ENCODE data around the gene MAP7. TPM values are rescaled to one million over a fixed set of nuclear protein-coding genes. Genes with fewer than 3 reads are reported as not detected.

The MAP7 gene
- total and polyA plus RNA-seq, 9 of the 15 experiments (the other 6 are each of a cell fraction or from before 2014, with no cell fraction given) = 0.76 to 7.7 (median 3.9) TPM

DNA sequence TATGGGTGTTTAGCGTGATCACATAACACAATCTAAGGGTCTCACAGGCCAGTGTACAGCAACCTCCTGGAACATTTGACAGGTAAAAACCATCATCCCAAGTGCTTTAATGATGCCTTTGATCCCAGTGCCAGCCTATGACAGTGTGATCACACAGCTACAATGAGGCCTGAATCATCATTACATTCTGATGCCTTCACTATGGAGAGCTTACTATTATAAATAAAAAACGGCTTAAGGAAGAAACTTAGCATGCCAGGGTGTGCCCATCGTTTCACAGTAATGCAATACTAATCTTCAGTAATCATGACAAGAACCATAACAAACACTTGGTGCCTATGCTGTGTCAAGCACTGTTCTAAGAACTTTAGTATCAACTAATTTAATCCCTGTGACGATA lies 11.4 kb downstream of the MAP7 start:
- Histone ChIP-seq H3K27ac (ENCODE audit: extremely low read depth, low read depth, low read length) (no peak overlapping the region), H3K79me2 (ENCODE audit: control insufficient read depth, insufficient read depth, low read length) (no peaks in the 10 kb centered on the region), H3K9ac (ENCODE audit: insufficient read depth in 1 of 2, low read depth in 2 of 2, low read length in 2 of 2) (no peak overlapping the region), H3K4me3 (no peak overlapping the region), H2AFZ (ENCODE audit: low read depth, low read length) (no peak overlapping the region), H3K9me3 (replicated peaks; ENCODE audit: control insufficient read depth, insufficient read depth, low read depth, low read length) (no peaks in the 10 kb centered on the region), H3K27me3 (ENCODE audit: control insufficient read depth in 2 of 2, insufficient read depth in 2 of 2, low read length in 2 of 2) (peaks cover 0 to 8% of the 10 kb centered on the region in 2 experiments; a peak in 2 of 5 replicates), H3K36me3 (ENCODE audit: control insufficient read depth, insufficient read depth, low read length) (no peaks in the 10 kb centered on the region), H3K9me1 (ENCODE audit: control insufficient read depth, insufficient read depth, low read length) (no peaks in the 10 kb centered on the region), H3K4me1 (replicated peaks in 1 of 2; ENCODE audit: control insufficient read depth in 2 of 2, insufficient read depth in 2 of 2, low read length in 2 of 2) (no peaks in the 10 kb centered on the region), H4K20me1 (replicated peaks; ENCODE audit: control insufficient read depth, insufficient read depth, low read length) (no peaks in the 10 kb centered on the region), H3K4me2 (ENCODE audit: insufficient read depth, low read length) (no peak overlapping the region)
- WGBS (ENCODE audit: insufficient coverage, low coverage, missing lambda C conversion rate) = 14% methylated on average over 4 of the region's 4 CpGs
- FAIRE-seq (no peak), ATAC-seq (no peak), DNase-seq (ENCODE audit: extremely low read depth in 1 of 4, low spot score in 3 of 4) (no peak)
- no TSS peak for BruUV-seq (replicated peaks)
- intact Hi-C loops (cut with micrococcal nuclease) = no loop called here
- in situ Hi-C loops (cut with MboI) = loop anchor here (25.0 kb wide), 1 partner anchor 202 kb away; no protein-coding TSS in a partner anchor
- no peak for TF ChIP-seq ZNF124 (CRISPR knock-in tag; IDR thresholded peaks at IDR 0.05)
- CTCF ChIA-PET (ENCODE audit: low intra/inter-chr PET ratio) = no interaction called here
- POLR2A ChIA-PET = interaction anchor here (1.8 kb wide), 1 partner anchor 11 kb away, joined by 5 read pairs; no protein-coding TSS in a partner anchor

DNA sequence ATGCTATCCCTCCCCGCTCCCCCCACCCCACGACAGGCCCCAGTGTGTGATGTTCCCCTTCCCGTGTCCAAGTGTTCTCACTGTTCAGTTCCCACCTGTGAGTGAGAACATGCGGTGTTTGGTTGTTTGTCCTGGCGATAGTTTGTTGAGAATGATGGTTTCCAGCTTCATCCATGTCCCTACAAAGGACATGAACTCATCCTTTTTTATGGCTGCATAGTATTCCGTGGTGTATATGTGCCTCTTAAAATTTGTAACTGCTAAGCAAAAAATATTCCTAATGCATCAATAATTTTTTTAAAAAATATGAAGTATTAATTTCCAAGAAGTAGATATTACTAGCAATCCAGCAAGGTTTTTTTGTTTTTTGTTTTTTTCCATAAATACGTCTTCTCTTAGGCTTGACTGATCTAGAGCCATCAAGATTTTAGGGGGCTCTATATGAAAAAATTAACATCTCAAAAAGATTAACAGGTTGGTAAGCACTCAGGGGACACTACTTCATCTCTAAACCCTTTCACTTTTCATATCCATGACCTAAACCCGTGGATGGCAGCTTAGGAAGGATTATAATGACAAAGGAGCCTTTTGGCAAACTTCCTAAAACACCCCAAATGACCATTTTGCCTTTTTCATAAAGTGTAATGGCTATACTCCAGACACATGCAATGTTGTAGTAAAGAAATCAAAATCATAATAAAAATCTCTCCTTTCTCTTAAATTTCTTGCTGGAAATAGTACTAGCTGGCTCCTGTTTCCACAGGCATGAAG lies 14.2 kb downstream of the MAP7 start:
- Histone ChIP-seq H3K9me1 (ENCODE audit: control insufficient read depth, insufficient read depth, low read length) (no peaks in the 10 kb centered on the region), H3K4me3 (no peak overlapping the region), H3K9me3 (replicated peaks; ENCODE audit: control insufficient read depth, insufficient read depth, low read depth, low read length) (no peaks in the 10 kb centered on the region), H3K27ac (ENCODE audit: extremely low read depth, low read depth, low read length) (no peak overlapping the region), H3K27me3 (ENCODE audit: control insufficient read depth in 2 of 2, insufficient read depth in 2 of 2, low read length in 2 of 2) (peaks cover 10 to 19% of the 10 kb centered on the region in 2 experiments; a peak in 4 of 5 replicates), H3K9ac (ENCODE audit: insufficient read depth in 1 of 2, low read depth in 2 of 2, low read length in 2 of 2) (no peak overlapping the region), H3K4me2 (ENCODE audit: insufficient read depth, low read length) (no peak overlapping the region), H2AFZ (ENCODE audit: low read depth, low read length) (no peak overlapping the region), H3K79me2 (ENCODE audit: control insufficient read depth, insufficient read depth, low read length) (no peaks in the 10 kb centered on the region), H3K36me3 (ENCODE audit: control insufficient read depth, insufficient read depth, low read length) (no peaks in the 10 kb centered on the region), H3K4me1 (replicated peaks in 1 of 2; ENCODE audit: control insufficient read depth in 2 of 2, insufficient read depth in 2 of 2, low read length in 2 of 2) (no peaks in the 10 kb centered on the region), H4K20me1 (replicated peaks; ENCODE audit: control insufficient read depth, insufficient read depth, low read length) (no peaks in the 10 kb centered on the region)
- no peak for FAIRE-seq
- TF ChIP-seq ZNF146 (CRISPR knock-in tag; IDR thresholded peaks at IDR 0.05; ENCODE audit: unreplicated experiment) = peak; percentile 92
- peak; percentile 43 for TF ChIP-seq RBM25 (IDR thresholded peaks at IDR 0.05; ENCODE audit: low read depth, low read length, severe bottlenecking)
- TF ChIP-seq, protein P1, sequence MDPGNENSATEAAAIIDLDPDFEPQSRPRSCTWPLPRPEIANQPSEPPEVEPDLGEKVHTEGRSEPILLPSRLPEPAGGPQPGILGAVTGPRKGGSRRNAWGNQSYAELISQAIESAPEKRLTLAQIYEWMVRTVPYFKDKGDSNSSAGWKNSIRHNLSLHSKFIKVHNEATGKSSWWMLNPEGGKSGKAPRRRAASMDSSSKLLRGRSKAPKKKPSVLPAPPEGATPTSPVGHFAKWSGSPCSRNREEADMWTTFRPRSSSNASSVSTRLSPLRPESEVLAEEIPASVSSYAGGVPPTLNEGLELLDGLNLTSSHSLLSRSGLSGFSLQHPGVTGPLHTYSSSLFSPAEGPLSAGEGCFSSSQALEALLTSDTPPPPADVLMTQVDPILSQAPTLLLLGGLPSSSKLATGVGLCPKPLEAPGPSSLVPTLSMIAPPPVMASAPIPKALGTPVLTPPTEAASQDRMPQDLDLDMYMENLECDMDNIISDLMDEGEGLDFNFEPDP (CRISPR knock-in tag; IDR thresholded peaks at IDR 0.05) = no peak
- no peak for TF ChIP-seq ZNF174 (CRISPR knock-in tag; IDR thresholded peaks at IDR 0.05)
- no peak for TF ChIP-seq ZNF780A (CRISPR knock-in tag; IDR thresholded peaks at IDR 0.05)
- intact Hi-C loops (cut with micrococcal nuclease) (no loop called here), in situ Hi-C loops (cut with MboI) (loop anchor here (25.0 kb wide), 1 partner anchor 199 kb away; no protein-coding TSS in a partner anchor)
- no TSS peak for BruUV-seq (replicated peaks)
- ChIA-PET POLR2A (interaction anchor here (1.2 kb wide), 1 partner anchor 13 kb away, joined by 3 read pairs; no protein-coding TSS in a partner anchor), CTCF (ENCODE audit: low intra/inter-chr PET ratio) (interaction anchor here (0.7 kb wide), 1 partner anchor 11 kb away, joined by 3 read pairs; no protein-coding TSS in a partner anchor)
- no peak for ATAC-seq
- DNase-seq (ENCODE audit: extremely low read depth in 1 of 4, low spot score in 3 of 4) = no peak
- 39% methylated on average over 6 of the region's 8 CpGs for WGBS (ENCODE audit: insufficient coverage, low coverage, missing lambda C conversion rate)
